Iris pigment epithelial cell (primary cell): ENCODE results near the gene TMEM184B.

Source experiments
- DNase-seq: peaks from one replicate; pipeline ENCODE4 v3.0.0-alpha.2; 2011; ENCODE audit warnings: low read depth

TMEM184B gene

GRCh38 chr22:38276166-38276565 lies 3.4 kb upstream of the TMEM184B start:
- no peak for DNase-seq

DNA sequence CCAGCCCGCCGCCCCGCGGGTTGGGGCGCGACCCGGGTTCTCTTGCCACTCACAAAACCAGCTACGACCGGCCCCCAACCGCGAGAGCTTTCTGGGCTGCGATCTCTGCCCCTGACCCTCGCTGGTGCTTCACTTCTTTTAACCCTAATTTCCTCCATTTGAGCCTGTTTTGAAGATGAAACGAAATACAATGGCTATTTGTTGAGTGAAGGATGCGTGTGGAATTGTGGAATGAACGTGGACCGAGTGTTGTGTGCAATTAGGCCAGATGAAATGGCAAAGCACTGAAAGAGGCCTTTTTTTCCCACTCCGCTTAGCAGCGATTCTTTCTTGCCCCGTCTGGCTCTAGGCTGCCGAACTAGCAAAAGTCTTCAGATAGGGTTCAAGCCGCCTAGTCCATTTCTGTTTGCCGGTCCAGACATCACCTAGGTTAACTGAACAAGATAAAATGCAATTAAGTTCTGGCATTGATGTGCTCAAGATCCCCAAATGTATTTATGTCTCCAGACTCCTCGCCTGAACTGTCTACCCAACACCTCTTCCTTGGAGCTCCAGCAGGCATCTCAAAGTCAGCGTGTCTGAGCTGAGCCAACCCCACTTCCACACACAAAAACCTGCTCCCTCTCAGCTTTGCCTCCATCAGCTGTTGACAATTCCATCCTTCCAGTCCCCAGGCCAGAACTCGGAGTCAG lies 471 bp upstream of the TMEM184B start:
- DNase-seq, result no peak

DNA sequence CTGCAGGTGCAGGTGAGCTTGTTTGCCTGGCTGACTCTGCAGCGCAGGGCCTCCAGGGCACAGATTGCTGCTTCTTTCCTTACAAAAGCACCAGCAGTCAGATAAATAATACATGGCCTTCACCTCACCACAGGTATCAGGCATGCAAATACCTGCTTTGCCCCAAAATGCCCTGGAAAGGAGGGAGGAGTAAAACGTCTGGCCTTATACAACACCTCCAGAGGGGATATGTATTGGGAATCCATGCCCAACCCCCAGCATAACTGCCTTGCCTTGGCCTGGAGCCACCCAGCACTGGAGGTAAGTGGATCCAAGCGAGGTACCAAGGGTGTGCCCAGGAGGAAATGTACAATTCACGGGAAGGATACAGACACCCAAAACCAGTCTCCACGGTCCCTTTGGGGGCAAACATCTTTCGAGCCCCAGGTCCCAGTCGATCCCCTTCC lies 860 bp downstream of the TMEM184B start:
- no peak for DNase-seq

DNA sequence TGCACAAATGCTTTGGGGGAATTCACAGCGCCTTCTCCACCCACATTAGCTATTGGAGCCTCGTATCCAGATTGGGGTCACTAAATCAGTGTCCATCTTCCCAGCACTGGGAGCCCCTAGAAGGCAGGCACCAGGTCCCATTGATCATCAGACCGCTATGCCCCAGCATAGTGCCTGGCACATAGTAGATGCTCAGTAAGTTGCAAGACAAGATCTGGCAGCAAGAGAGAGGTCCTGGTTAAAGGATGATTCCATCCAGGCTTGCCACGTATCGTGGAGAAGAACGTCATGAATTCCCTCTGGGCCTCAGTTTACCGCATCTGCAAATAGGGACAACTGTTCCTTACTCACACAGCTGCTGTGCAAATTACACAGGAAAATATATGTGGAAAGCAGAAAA lies 1.7 kb downstream of the TMEM184B start:
- DNase-seq, result no peak

- no peak for DNase-seq
These were observed 2.5 kb downstream of the TMEM184B start for GRCh38 chr22:38270091-38270992.

GRCh38 chr22:38269466-38269865 lies 3.3 kb downstream of the TMEM184B start:
- no peak for DNase-seq

DNA sequence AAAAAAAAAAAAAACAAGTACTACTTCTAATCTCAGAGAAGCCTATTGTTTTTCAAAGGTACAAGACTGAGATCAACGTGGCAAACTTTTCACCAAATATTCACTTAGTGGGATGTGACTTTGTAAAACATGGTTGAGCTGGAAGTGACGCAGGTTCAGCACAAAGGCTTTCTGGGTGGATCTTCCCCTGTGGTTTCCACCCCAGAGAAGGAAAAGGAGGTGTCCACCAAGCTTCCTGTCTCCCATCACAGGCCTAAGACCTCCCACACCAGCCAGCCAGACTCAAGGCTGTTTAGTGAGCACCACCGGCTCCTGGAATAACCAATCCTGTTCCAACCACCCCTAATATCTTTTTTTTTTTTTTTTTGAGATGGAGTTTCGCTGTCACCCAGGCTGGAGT lies 5.7 kb downstream of the TMEM184B start:
- DNase-seq, result peak; percentile 84

GRCh38 chr22:38266120-38266519 lies 6.7 kb downstream of the TMEM184B start:
- DNase-seq, result no peak

- DNase-seq, result no peak
These were observed 8.4 kb downstream of the TMEM184B start for GRCh38 chr22:38264322-38264843.

GRCh38 chr22:38262051-38262795 lies 10.6 kb downstream of the TMEM184B start:
- no peak for DNase-seq

DNA sequence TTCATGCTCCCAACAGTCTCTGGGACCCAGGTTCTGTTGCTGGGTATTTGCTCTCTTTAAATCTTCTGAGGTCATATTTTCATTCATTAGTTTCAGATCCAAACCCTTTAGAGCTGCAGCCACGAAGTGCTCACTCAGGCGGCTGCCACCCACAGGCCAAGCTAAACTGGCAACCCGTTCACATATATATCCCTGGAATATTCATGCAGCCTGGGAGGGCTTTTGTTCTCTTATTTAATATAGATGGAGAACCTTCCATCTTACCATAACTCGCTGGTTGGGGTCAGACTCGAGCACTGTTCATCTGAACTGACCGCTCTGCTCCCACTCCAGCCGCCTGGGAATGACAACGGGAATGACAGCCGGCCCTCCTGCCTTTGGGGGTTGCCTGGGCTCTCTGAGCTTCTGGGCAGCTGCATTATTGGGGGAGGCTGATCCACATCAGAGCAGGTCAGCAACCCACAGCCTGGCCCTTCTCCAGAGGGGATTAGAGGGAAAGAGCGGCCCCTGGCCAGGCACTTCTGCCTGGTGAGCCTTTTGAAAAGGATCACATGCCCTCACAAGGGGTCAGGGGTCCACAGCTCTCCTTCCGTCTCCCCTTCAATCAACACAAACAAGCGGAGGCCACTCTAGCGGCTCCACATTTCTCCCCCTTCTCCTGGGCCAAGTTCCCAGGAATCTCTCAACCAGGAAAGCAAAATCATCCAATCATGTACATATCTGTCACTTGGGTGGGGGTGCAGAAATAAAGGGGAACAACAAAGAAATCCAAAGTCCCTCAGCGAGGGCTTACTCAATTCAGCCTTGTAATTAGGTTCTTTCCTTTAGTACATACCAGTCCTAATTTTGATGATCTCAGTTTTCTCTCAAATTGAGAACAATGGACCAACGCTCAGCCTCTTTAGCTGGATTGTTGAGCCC lies 11.8 kb downstream of the TMEM184B start:
- DNase-seq, result no peak

- DNase-seq, result no peak
These were observed 13.4 kb downstream of the TMEM184B start for GRCh38 chr22:38259370-38259769.

DNA sequence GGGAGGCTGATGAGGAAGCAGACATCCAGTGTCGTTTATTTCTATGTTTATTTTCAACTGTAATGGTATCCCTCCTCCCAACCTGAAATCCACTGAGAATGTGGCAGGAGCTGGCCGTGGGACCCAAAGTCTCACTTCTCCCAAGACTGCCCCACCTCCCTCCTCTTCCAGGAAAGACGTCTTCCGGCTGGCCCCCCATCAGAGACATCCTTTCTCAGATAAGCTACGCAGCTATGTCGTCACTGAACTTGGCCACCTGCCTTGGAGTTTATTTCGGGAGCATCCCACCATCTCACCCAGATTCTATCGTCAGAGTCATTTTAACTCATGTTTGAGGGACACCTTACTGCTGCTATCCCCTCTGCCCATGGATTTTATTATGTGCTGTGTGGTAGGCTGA lies 13.9 kb downstream of the TMEM184B start:
- peak; percentile 72 for DNase-seq

DNA sequence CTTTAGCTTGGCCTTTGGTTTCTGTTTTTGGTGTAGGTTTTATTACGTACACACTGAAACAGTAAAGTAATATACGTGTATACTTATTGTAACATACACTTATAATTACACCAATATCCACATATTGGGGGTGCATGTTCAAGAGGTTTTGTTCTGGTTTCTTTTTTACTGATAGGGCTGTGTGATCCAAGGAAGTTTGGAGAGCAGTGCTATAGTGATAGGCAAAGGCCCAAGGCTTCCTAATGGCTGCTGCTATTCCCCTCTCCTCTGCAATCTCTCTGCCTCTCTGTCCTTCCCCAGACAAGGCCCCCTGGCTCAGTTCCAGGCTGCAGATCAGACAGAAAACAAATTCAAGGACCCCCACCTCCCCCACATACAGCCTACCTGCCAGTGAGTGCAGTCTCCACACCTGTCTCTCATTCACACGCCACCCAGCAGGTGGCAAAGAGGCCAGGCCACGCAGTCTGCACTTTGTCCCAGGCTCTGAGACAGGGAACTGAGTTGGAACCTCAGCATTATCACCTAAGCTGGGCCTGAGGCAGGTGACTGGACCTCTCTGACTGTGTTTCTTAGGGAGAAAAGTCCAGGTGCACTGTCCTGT lies 15.1 kb downstream of the TMEM184B start:
- no peak for DNase-seq

DNA sequence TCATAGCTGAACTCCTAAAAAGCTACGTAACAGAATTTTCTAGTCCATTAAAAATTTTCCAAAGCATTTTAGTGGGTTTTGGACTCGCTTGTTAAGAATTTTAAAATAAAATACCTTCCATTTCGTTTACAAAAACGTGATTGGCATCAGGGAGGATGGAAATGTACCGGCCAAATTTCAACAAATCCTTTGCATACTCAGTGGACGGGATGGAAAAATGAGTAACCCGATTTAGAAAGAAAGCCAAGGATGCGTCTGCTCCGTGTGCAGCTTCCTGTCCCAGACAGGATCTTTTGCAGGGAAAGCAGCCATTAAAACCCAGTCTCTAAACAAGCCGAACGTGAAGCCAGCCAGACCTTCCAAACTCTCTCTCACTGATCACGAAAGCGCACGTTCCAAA lies 15.6 kb downstream of the TMEM184B start:
- DNase-seq, result peak; percentile 80

- no peak for DNase-seq
These were observed 17.1 kb downstream of the TMEM184B start for GRCh38 chr22:38255697-38256096.

GRCh38 chr22:38251341-38251692 lies 21.5 kb downstream of the TMEM184B start:
- no peak for DNase-seq

DNA sequence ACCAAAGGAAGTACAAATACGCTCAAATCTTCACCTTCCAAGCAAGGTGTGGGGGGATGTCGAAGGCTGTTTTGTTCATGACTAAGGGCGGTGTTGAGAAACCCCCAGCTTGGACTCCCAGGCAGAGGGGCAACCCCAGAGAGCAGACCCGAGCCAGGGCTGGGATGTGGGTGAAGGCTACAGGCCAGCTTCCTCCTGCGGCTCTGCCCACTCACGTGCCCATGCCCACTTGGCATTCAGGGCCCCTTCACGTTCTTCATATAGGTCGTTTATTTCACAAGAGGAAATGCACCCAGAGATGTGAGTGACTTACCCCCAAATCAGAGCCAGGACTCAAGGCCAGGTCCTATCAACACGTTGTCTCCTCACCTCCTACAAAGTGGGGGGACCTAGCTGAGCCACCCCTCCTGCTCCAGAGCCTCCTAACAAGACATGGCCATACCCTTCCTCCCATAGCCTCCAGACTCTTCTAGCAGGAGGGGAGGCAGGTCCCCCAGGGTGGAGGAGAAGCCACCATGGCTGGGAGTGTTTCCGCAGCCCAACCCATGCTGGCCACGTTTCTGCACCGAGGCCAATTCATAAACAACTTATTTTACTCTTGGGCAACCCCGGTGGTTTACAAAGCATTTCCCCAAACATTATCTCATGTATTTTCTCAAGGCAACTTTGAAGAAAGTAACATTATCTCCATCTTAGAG lies 22.0 kb downstream of the TMEM184B start:
- no peak for DNase-seq

GRCh38 chr22:38249803-38250642 lies 22.8 kb downstream of the TMEM184B start:
- no peak for DNase-seq
